LoVo (cell line): ENCODE results near the gene PIK3CB.
A peak's percentile ranks its signal among the peaks of the same experiment; 100 is the strongest.
"Not testable (repeated sequence)": the region's sequence is repeated elsewhere in the genome, so short reads cannot be mapped to it uniquely, and the experiment has no call there.

Source experiments
- DNase-seq: peaks from one replicate; pipeline ENCODE4 v3.0.0-alpha.2; 2016; ENCODE audit warnings: low spot score

PIK3CB gene

DNA sequence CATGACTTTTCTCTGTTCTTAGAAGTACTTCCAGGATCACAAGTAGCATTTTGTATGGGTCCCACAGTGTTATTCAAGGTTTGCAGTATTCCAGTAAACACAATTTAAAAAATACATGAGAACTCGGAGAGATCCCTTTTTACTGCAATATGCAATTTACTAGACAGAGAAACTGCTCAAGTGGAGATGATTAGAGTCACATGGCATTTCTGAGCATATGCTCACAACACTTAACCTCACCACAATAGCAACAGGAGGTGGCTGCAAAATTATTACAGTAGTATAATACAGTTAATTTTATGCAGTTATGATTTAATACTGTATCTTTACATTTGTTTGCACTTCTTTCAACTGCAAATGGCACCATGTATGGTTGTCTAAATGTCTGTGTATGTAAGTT is 87.5 kb downstream of the PIK3CB start:
- DNase-seq = no peak

DNA sequence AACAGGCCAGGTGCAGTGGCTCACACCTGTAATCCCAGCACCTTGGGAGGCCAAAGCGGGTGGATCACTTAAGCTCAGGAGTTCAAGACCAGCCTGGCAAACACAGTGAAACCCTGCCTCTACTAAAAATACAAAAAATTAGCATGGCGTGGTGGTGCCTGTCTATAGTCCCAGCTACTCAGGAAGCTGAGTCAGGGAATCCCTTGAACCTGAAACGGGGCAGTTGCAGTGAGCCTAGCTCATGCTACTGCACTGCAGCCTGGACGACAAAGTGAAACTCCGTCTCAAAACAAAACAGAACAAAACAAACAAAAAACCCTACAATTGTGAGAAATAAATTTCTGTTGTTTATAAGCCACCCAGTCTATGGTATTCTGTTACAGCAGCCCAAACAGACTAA is 94.7 kb downstream of the PIK3CB start:
- no peak for DNase-seq

GRCh38 chr3:138732456-138732855 is 102.3 kb downstream of the PIK3CB start:
- no peak for DNase-seq

DNA sequence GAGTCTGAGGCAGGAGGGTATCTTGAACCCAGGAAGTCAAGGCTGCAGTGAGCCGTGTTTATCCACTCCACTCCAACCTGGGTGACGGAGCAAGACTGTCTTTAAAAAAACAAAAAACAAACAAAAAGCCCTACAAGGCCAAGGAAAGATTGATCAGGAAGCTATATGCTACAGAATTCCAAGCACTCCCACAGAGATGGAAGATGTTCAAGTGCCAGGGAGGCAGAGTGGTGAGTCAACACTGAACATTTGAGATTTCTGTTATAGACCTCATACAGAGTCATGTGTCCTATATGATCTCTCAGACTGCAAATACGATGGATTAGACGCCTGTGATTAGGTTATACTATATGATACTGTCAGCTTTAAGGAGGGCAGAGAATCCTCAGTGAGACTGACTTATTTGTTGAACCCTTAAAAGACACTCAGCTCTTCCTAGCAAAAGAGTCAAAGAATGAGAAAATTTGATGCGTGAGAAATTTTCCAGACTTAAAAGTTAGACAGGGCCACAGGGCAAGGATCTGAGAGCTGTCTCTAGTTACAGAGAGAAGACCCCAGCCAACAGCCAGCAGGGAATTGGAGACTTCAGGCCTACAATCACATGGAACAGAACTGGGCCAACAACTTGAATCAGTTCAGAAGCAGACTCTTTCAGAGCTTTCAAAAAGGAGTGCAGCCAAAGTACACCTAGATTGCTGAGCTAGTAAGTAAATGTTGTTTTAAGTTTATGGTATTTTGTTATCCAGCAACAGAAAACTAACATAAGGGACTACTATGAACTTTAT is 107.6 kb downstream of the PIK3CB start:
- DNase-seq = no peak

DNA sequence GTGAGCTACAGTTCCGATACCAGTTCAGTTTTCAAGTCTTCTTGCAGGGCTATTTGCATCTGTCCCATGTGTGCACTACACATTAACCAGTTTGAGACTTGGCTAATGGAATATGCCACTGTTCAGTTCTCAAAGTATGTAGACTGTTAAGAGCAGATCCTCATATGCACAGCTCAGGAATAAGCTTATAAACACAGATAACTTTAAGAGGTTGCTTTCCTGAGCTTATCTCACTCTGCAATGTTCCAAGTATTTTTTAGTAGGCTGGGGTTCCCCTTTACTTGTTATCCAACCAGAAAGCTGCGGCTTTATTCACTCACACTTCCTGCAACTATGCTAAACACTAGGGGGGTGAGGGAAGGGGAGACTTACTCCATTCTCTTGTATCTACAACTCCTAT is 108.7 kb downstream of the PIK3CB start:
- DNase-seq = not testable (repeated sequence)

DNA sequence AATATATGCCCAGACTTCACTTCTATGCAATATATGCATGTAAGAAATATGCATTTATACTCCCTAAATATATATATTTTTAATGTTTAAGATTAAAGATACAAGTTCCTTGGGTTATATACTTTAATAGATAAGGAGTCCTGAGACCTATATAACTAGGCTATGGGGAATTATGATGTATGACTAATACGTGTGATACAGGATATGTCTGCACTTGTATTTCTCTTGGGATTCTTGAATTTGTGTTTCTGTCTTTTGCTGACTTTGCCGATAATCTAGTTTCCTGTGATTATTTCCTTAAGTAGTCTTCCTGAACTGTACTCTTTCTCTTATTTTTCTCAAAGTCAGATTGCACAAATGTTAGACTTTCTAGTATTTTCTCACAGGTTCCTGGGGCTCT is 109.6 kb downstream of the PIK3CB start:
- no peak for DNase-seq

GRCh38 chr3:138724443-138724842 is 110.3 kb downstream of the PIK3CB start:
- no peak for DNase-seq

DNA sequence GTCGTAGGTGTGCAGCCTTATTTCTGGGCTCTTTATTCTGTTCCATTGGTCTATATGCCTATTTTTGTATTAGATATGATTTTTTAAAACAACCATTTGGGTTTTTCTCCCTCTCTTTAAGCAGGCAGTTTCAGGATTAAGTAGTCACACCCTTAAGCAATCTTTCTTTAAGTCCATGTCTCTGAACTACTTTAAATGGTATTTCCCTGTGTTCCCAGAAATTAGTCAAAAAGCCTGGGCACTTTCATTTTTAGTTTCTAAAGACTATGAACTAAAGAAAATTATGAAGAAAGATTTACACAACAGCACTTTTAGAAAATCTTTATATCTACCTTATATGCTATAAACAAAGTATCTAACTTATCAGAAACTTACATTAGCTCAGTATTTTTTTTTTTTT is 115.9 kb downstream of the PIK3CB start:
- no peak for DNase-seq

DNA sequence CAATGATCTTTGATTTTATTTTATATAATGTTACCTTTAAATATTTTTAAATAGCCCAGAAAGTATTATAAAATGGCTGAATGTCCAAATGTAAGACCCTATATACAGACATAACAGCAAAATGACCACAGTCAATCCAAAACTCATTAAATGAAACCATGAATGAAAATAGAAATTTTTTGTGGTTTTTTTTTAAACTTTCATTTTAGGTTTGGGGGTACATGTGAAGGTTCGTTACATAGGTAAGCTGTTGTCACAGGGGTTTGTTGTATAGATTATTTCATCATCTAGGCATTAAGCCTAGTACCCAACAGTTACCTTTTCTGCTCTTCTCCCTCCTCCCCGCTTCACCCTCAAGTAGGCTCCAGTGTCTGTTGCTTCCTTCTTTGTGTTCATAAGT is 117.4 kb downstream of the PIK3CB start:
- no peak for DNase-seq

DNA sequence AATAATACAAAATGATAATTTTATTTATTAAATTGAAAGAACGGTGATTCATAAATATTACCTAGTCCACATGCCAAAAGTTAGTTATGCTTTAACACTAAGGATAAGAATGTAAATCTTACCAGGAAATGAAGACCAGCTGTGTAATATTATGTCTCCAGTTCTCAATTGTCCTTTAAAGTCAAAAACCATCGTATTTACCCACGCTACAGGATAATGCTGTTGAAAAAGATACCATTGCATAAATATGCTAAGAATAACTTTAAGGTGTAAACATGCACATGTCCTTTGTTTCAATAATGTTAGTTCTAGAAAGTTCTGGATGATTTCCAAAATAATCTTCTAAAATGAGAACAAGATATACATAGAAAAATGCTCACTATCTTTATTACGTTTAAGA is 122.6 kb downstream of the PIK3CB start:
- no peak for DNase-seq

GRCh38 chr3:138705675-138706074 is 129.1 kb downstream of the PIK3CB start:
- DNase-seq = no peak

- no peak for DNase-seq
Measured at GRCh38 chr3:138696666-138697370, 137.9 kb downstream of the PIK3CB start.

- peak; percentile 51 for DNase-seq
Measured at GRCh38 chr3:138694287-138695007, 140.3 kb downstream of the PIK3CB start.

- no peak for DNase-seq
Measured at GRCh38 chr3:138692152-138692551, 142.6 kb downstream of the PIK3CB start.

- no peak for DNase-seq
Measured at GRCh38 chr3:138691351-138691750, 143.4 kb downstream of the PIK3CB start.

GRCh38 chr3:138690036-138690435 is 144.7 kb downstream of the PIK3CB start:
- DNase-seq = no peak

- DNase-seq = no peak
Measured at GRCh38 chr3:138688871-138689299, 145.8 kb downstream of the PIK3CB start.

- DNase-seq = no peak
Measured at GRCh38 chr3:138687236-138687635, 147.5 kb downstream of the PIK3CB start.

- DNase-seq = no peak
Measured at GRCh38 chr3:138686771-138687221, 147.9 kb downstream of the PIK3CB start.

DNA sequence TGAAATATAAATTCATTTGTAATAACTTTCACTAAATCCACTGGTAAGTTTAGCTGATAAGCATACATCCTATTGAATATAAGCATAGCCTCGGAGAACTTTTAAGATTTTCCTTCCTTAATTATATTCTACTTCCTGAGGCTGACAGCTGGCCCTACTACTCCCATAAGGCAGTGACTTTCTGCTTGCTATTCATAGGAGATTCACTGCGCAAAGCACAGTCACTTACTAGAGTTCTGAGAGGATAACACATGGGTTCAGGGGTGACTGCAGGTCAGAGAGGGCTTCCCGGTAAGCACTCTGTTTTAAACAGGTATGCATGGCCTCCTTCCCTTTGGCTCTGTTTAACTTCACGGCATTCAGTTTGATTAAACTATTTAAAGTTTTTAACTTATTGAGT is 150.3 kb downstream of the PIK3CB start:
- DNase-seq = no peak

DNA sequence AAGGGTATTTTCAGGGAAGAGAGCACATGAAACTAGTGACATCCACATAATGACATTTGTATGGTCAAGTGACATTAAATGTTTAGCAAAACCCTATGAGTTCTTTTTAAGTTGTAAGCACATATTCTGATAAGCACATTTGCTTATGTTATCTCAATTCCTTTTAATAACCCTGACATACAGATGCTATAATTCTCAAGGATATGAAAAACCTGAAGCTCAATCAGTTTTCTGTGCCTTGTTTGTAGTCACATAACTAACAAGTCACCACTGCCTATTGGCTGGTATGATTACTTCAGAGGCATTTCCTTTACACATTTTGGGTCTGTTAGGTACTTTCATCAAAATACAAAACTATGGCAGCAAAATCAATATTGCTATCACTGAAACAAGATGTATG is 152.1 kb downstream of the PIK3CB start:
- DNase-seq = no peak

GRCh38 chr3:138681463-138682220 is 153.1 kb downstream of the PIK3CB start:
- DNase-seq = no peak
